ENCODE data around the gene STING1. TPM values are rescaled to one million over a fixed set of nuclear protein-coding genes. Genes with fewer than 3 reads are reported as not detected.

Gene STING1
- total and polyA plus RNA-seq, 2 of the 13 experiments (the other 11 are each of a cell fraction or from before 2014, with no cell fraction given): 1.3 to 4.4 TPM

GRCh38 chr5:139451176-139451575, 31.4 kb downstream of the STING1 start (continued):
- TF ChIP-seq PATZ1 (CRISPR knock-in tag; IDR thresholded peaks at IDR 0.05): no peak
- TF ChIP-seq ZNF24 (IDR thresholded peaks at IDR 0.05): no peak
- TF ChIP-seq HIVEP1 (CRISPR knock-in tag; IDR thresholded peaks at IDR 0.05): no peak
- TF ChIP-seq ZNF362 (CRISPR knock-in tag; IDR thresholded peaks at IDR 0.05; ENCODE audit: borderline replicate concordance): no peak
- no peak for TF ChIP-seq ZNF503 (CRISPR knock-in tag; IDR thresholded peaks at IDR 0.05)

- DNase-seq (ENCODE audit: low spot score) (no peak), FAIRE-seq (no peak), ATAC-seq (no peak)
- no peak overlapping the region for H3K27ac ChIP-seq (ENCODE audit: extremely low read length, insufficient read depth, low read length)
- intact Hi-C loops (cut with micrococcal nuclease; ENCODE audit: unreplicated experiment) (no loop called here), in situ Hi-C loops (cut with HindIII; ENCODE audit: extremely low pct_ligation_motif_present, low pct_unique_long_range_greater_than_20kb) (no loop called here)
- ChIA-PET CTCF (ENCODE audit: low intra/inter-chr PET ratio, low total read pairs) (no interaction called here), POLR2A (interaction anchor here (2.6 kb wide), 1 partner anchor 8 kb away, joined by 9 read pairs; the partner anchor contains the start of gene DNAJC18)
- no peak overlapping the region for H3K4me3 ChIP-seq (replicated peaks in 1 of 3; ENCODE audit: insufficient read depth in 1 of 3, low read depth in 2 of 3, low read length in 3 of 3)
- whole genome bisulfite sequencing (ENCODE audit: low lambda C conversion rate): 55% methylated on average over 5 of the region's 5 CpGs
- H3K36me3 ChIP-seq (replicated peaks in 1 of 2; ENCODE audit: control insufficient read depth in 1 of 2, insufficient read depth in 2 of 2, low read length in 2 of 2): no peaks in the 10 kb centered on the region
- no peaks in the 10 kb centered on the region for H3K9me3 ChIP-seq (ENCODE audit: low read length)
- H3K79me2 ChIP-seq (ENCODE audit: insufficient read depth, low read length): no peaks in the 10 kb centered on the region
- H3K4me2 ChIP-seq (ENCODE audit: low read depth, low read length): no peak overlapping the region
- peaks cover 0 to 8% of the 10 kb centered on the region in 2 experiments; a peak in 2 of 5 replicates for H3K27me3 ChIP-seq (ENCODE audit: control insufficient read depth in 1 of 2, insufficient read depth in 2 of 2, low read length in 2 of 2)
- BruUV-seq (replicated peaks): no TSS peak
- no peak overlapping the region for H3K9ac ChIP-seq (ENCODE audit: insufficient read depth, low read depth, low read length)
- no peaks in the 10 kb centered on the region for H3K4me1 ChIP-seq (ENCODE audit: insufficient read depth, low read length)
- no peak overlapping the region for H2AFZ ChIP-seq (ENCODE audit: low read length)
- no peaks in the 10 kb centered on the region for H4K20me1 ChIP-seq (ENCODE audit: insufficient read depth, low read length)
- no peak for TF ChIP-seq SYNCRIP (IDR thresholded peaks at IDR 0.05; ENCODE audit: insufficient read depth, low read depth, low read length)
- TF ChIP-seq ASH2L (IDR thresholded peaks at IDR 0.05; ENCODE audit: insufficient read length, low read depth, low read length): no peak
- TF ChIP-seq TIGD3 (CRISPR knock-in tag; IDR thresholded peaks at IDR 0.05; ENCODE audit: borderline replicate concordance): no peak
- no peak for TF ChIP-seq PHF21A (CRISPR knock-in tag; IDR thresholded peaks at IDR 0.05)
- no peak for TF ChIP-seq ZNF83 (CRISPR knock-in tag; IDR thresholded peaks at IDR 0.05; ENCODE audit: borderline replicate concordance)
- TF ChIP-seq ZSCAN5A (CRISPR knock-in tag; IDR thresholded peaks at IDR 0.05; ENCODE audit: borderline replicate concordance): no peak
Observed at GRCh38 chr5:139446956-139447779, 35.4 kb downstream of the STING1 start.

Data from HepG2 (cell line).